Hematopoietic multipotent progenitor cell treated with erythropoietin and hydrocortisone succinate and interleukin-3 and kit ligand, for 15 days (in vitro differentiated cells): ENCODE results near the gene TLCD4.
"Not testable (repeated sequence)": the region's sequence is repeated elsewhere in the genome, so short reads cannot be mapped to it uniquely, and the experiment has no call there.

ENCODE experiments used
- DNase-seq: peaks from one replicate; pipeline ENCODE4 v3.0.0-alpha.2; 2015; ENCODE audit warnings: low spot score

TLCD4 gene

DNA sequence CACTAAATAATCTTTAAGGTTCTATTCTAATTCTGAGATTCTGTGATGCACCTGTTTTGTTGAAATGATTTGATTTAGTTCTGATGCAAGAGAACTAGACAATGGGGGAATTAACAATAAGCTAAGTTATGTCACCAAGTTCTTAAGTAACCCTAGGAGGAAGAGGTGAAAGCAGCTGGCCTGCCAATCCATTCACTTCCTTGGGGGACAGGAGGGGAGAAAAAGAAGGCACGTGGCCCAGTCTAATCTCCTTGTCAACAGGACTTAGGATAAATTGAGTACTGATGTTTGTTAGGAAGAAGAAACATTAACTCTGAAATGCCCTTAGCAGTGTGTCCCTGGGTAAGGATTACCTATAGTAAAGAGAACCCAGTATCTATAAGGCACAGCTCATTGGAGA, 36.9 kb downstream of the TLCD4 start:
- DNase-seq: no peak

DNA sequence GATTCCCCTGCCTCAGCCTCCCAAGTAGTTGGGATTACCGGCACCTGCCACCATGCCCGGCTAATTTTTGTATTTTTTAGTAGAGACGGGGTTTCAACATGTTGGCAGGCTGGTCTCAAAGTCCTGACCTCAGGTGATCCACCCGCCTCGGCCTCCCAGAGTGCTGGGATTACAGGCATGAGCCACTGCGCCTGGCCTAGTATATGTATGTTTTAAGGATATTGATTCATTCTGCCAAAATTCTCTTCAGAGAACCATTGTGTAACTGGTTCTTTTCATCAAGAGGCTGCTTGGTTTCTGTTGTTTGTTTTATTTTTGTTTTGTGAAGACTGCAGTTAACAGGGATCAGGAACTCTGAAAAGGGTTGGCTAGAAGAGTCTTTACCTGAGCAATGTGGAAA, 48.4 kb downstream of the TLCD4 start:
- DNase-seq: not testable (repeated sequence)
